Suprapubic skin (tissue), 3 donors: ENCODE measurements around the gene RALGPS1.

Experiments used
- EP300 ChIP-seq: sonication (generic); formaldehyde crosslinking; IDR thresholded peaks from one replicate; pipeline ENCODE4 v1.6.1; 2017; ENCODE audit warnings: antibody characterized with exemption
- POLR2A ChIP-seq, 2 donors: fragments of 450-650 bp; IDR thresholded peaks; one replicate each; pipeline ENCODE4 v1.6.1; 2017; ENCODE audit warnings: antibody characterized with exemption in 2 of 2, mild to moderate bottlenecking in 2 of 2, moderate library complexity in 2 of 2
- TF ChIP-seq, protein P1 (sequence below), 2 donors: fragments of 200-600 bp in 1 of 2; fragments of 450-650 bp in 1 of 2; sonication (generic) in 1 of 2; IDR thresholded peaks; one replicate each; pipeline ENCODE4 v1.5.1; 2016 to 2019; ENCODE audit warnings: antibody characterized with exemption in 2 of 2, mild to moderate bottlenecking in 1 of 2, moderate library complexity in 1 of 2

DNA sequence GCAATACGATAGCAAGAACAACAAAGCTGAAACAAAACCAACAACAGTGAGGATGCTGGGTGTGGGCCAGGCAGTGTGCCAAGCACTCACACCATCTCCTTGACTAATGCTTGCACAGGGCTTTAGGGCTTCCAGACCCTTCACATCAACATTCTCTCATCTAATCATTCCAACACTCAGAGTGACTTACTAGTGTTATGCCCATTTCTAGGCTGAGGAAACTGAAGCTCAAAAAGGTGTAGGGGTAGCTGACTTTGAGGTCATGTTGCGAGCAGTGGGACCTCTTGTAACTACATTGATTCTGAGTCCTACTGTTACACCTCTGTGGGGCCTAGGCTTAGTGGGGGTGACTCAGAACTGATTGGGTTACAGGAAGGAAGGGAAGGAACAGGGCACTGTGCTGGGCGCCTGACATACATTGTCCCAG is 198.2 kb downstream of the RALGPS1 start:
- TF ChIP-seq, protein P1, sequence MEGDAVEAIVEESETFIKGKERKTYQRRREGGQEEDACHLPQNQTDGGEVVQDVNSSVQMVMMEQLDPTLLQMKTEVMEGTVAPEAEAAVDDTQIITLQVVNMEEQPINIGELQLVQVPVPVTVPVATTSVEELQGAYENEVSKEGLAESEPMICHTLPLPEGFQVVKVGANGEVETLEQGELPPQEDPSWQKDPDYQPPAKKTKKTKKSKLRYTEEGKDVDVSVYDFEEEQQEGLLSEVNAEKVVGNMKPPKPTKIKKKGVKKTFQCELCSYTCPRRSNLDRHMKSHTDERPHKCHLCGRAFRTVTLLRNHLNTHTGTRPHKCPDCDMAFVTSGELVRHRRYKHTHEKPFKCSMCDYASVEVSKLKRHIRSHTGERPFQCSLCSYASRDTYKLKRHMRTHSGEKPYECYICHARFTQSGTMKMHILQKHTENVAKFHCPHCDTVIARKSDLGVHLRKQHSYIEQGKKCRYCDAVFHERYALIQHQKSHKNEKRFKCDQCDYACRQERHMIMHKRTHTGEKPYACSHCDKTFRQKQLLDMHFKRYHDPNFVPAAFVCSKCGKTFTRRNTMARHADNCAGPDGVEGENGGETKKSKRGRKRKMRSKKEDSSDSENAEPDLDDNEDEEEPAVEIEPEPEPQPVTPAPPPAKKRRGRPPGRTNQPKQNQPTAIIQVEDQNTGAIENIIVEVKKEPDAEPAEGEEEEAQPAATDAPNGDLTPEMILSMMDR (IDR thresholded peaks at IDR 0.05), result no peak
- TF ChIP-seq POLR2A (IDR thresholded peaks at IDR 0.05), result no peak
- TF ChIP-seq EP300, result no peak
